K562 (cell line): ENCODE measurements around the gene ZEB2. TPM values are rescaled to one million over a fixed set of nuclear protein-coding genes. Genes with fewer than 3 reads are reported as not detected.
A peak's percentile ranks its signal among the peaks of the same experiment; 100 is the strongest.

Experiments
- ATAC-seq: fragments of 200-7000 bp; cut with Tn5 transposase; 3 replicates; pipeline ENCODE4 v1.9.1; 2020; ENCODE audit warnings: moderate library complexity
- BruUV-seq: library from RNA; stranded (reverse); fragments of 400-500 nt; replicated peaks from 2 replicates; lab custom pipeline; 2021; lab: Mats Ljungman, UMichigan
- CTCF ChIA-PET: fragments of 300-600 bp; formaldehyde crosslinking; extraction: SDS; loops from one replicate; lab custom pipeline; 2021; ENCODE audit warnings: low intra/inter-chr PET ratio; lab: Yijun Ruan, JAX
- POLR2A ChIA-PET: fragments of 300-600, 350-650 bp; sonication (Branson Sonifier 250); formaldehyde crosslinking; extraction: SDS; loops from one replicate; lab custom pipeline; 2021; ENCODE audit warnings: antibody characterized with exemption, inconsistent platforms; lab: Yijun Ruan, JAX
- DNase-seq, 4 experiments: peaks; one replicate each; pipeline versions ENCODE4 v3.0.0 to v3.0.0-alpha.2; 2011 to 2018; ENCODE audit warnings: low spot score in 3 of 4, mixed read lengths in 3 of 4; ENCODE audit errors: extremely low read depth in 1 of 4
- FAIRE-seq: peaks from 2 replicates; lab custom pipeline; 2011; peaks lifted over from hg19 to GRCh38; lab: Jason Lieb, UNC
- H2AFZ ChIP-seq: 2 replicates; pipeline ENCODE4 v1.6.0; 2011; ENCODE audit warnings: low read depth, low read length, control low read depth, inconsistent platforms
- H3K27ac ChIP-seq: fragments of 200-600 bp; 3 replicates; pipeline ENCODE4 v1.8.0; 2011; ENCODE audit warnings: low read depth, mild to moderate bottlenecking, control low read depth, inconsistent platforms, low read length, moderate library complexity, mixed read lengths; ENCODE audit errors: extremely low read depth
- H3K27me3 ChIP-seq, 2 experiments: fragments of 300-600 bp in 1 of 2; 2 replicates in 1 of 2; 3 replicates in 1 of 2; pipeline versions ENCODE4 v1.6.0 to v1.8.0; 2011; ENCODE audit warnings: inconsistent platforms in 2 of 2, low read length in 2 of 2, mild to moderate bottlenecking in 1 of 2, mixed read lengths in 1 of 2, moderate library complexity in 1 of 2; ENCODE audit not compliant: control insufficient read depth in 2 of 2, insufficient read depth in 2 of 2
- H3K36me3 ChIP-seq: fragments of 300-600 bp; 3 replicates; pipeline ENCODE4 v1.8.0; 2011; ENCODE audit warnings: mild to moderate bottlenecking, low read length, inconsistent platforms; ENCODE audit not compliant: control insufficient read depth, insufficient read depth
- H3K4me1 ChIP-seq, 2 experiments: fragments of 200-600 bp in 1 of 2; replicated peaks in 1 of 2; 2 replicates in 1 of 2; 3 replicates in 1 of 2; pipeline versions ENCODE4 v1.5.1 to v1.8.0; 2011; ENCODE audit warnings: inconsistent platforms in 2 of 2, low read length in 2 of 2, mild to moderate bottlenecking in 1 of 2, mixed read lengths in 1 of 2, moderate library complexity in 1 of 2; ENCODE audit not compliant: control insufficient read depth in 2 of 2, insufficient read depth in 2 of 2
- H3K4me2 ChIP-seq: 2 replicates; pipeline ENCODE4 v1.6.1; 2011; ENCODE audit warnings: low read length, control low read depth, inconsistent platforms, mixed read lengths; ENCODE audit not compliant: insufficient read depth
- H3K4me3 ChIP-seq: fragments of 200-600 bp; sonication (generic), shearing (Covaris generic); 2 replicates; pipeline ENCODE4 v1.5.1; 2016; ENCODE audit warnings: control low read depth, inconsistent platforms
- H3K79me2 ChIP-seq: fragments of 200-600 bp; 3 replicates; pipeline ENCODE4 v1.8.0; 2011; ENCODE audit warnings: low read length, inconsistent platforms; ENCODE audit not compliant: control insufficient read depth, insufficient read depth
- H3K9ac ChIP-seq, 2 experiments: 2 replicates each; pipeline versions ENCODE4 v1.6.0 to v1.6.1; 2011; ENCODE audit warnings: low read depth in 2 of 2, low read length in 2 of 2, control low read depth in 1 of 2, inconsistent platforms in 1 of 2, mild to moderate bottlenecking in 1 of 2, mixed read lengths in 1 of 2; ENCODE audit not compliant: insufficient read depth in 1 of 2
- H3K9me1 ChIP-seq: one replicate; pipeline ENCODE4 v1.6.0; 2011; ENCODE audit warnings: inconsistent platforms, mild to moderate bottlenecking, low read length, moderate library complexity; ENCODE audit not compliant: control insufficient read depth, insufficient read depth
- H3K9me3 ChIP-seq: replicated peaks from 2 replicates; pipeline ENCODE4 v1.5.1; 2011; ENCODE audit warnings: low read depth, low read length, inconsistent platforms; ENCODE audit not compliant: control insufficient read depth, insufficient read depth
- H4K20me1 ChIP-seq: replicated peaks from 2 replicates; pipeline ENCODE4 v1.6.1; 2011; ENCODE audit warnings: low read length, inconsistent platforms, mixed read lengths; ENCODE audit not compliant: control insufficient read depth, insufficient read depth
- BRCA1 ChIP-seq, 2 experiments: fragments of 450-650 bp in 1 of 2; sonication (generic) in 1 of 2; formaldehyde crosslinking in 1 of 2; IDR thresholded peaks; 2 replicates each; pipeline versions ENCODE4 v1.5.0 to v1.6.1; 2017 to 2020; ENCODE audit warnings: mild to moderate bottlenecking in 1 of 2, missing genetic modification reagents in 1 of 2
- CSDE1 ChIP-seq, 2 experiments: fragments of 450-650 bp; IDR thresholded peaks; 2 replicates each; pipeline ENCODE4 v1.6.1; 2016; ENCODE audit warnings: mild to moderate bottlenecking in 1 of 2
- FOXM1 ChIP-seq, 2 experiments: fragments of 450-650 bp in 1 of 2; sonication (generic) in 1 of 2; formaldehyde crosslinking in 1 of 2; IDR thresholded peaks; 2 replicates each; pipeline versions ENCODE4 v1.6.1 to v1.9.0; 2017 to 2022; ENCODE audit warnings: low read depth in 2 of 2, mild to moderate bottlenecking in 2 of 2, missing genetic modification reagents in 1 of 2, moderate library complexity in 1 of 2
- HMGXB4 ChIP-seq: sonication (generic); formaldehyde crosslinking; IDR thresholded peaks from 2 replicates; pipeline ENCODE4 v1.8.1; 2023; ENCODE audit warnings: mild to moderate bottlenecking, missing genetic modification reagents
- HNRNPK ChIP-seq: fragments of 200-400 bp; formaldehyde crosslinking; IDR thresholded peaks from one replicate; pipeline ENCODE4 v1.6.1; 2018; ENCODE audit warnings: mild to moderate bottlenecking, low read depth, low read length; ENCODE audit not compliant: poor library complexity, severe bottlenecking
- MCM3 ChIP-seq: fragments of 450-650 bp; IDR thresholded peaks from 2 replicates; pipeline ENCODE4 v1.6.1; 2016
- RBBP5 ChIP-seq: fragments of 200-600 bp; sonication (generic); IDR thresholded peaks from 2 replicates; pipeline ENCODE4 v1.6.1; 2012; ENCODE audit warnings: borderline replicate concordance, mild to moderate bottlenecking, low read length, control low read depth, inconsistent platforms; ENCODE audit not compliant: insufficient read depth, poor library complexity, severe bottlenecking
- SMARCB1 ChIP-seq: IDR thresholded peaks from 2 replicates; pipeline ENCODE4 v1.6.1; 2011; ENCODE audit warnings: improper control_type of control experiment, low read depth; ENCODE audit not compliant: insufficient read length
- SRSF3 ChIP-seq: fragments of 200-400 bp; formaldehyde crosslinking; IDR thresholded peaks from 2 replicates; pipeline ENCODE4 v1.6.1; 2016; ENCODE audit warnings: mild to moderate bottlenecking, low read length, moderate library complexity; ENCODE audit not compliant: insufficient read depth
- TEAD2 ChIP-seq: fragments of 450-650 bp; IDR thresholded peaks from 2 replicates; pipeline ENCODE4 v1.6.1; 2016; ENCODE audit warnings: missing genetic modification characterization, control low read depth, missing compliant biosample characterization
- ZBTB1 ChIP-seq: sonication (generic); formaldehyde crosslinking; IDR thresholded peaks from 2 replicates; pipeline ENCODE4 v1.8.1; 2023; ENCODE audit warnings: missing genetic modification reagents, low read depth, mild to moderate bottlenecking, borderline replicate concordance
- ZNF263 ChIP-seq: sonication (generic); formaldehyde crosslinking; IDR thresholded peaks from 2 replicates; pipeline ENCODE4 v1.8.0; 2022; ENCODE audit warnings: mild to moderate bottlenecking, missing genetic modification reagents, borderline replicate concordance
- WGBS: fragments of 100-300 bp; shearing (Covaris generic); methylation state at CpG from one replicate; pipeline ENCODE4 v1.1.6; 2016; ENCODE audit warnings: low coverage, mixed read lengths; ENCODE audit not compliant: insufficient coverage; ENCODE audit errors: missing lambda C conversion rate; 5-methylcytosine and 5-hydroxymethylcytosine counted together
- in situ Hi-C: fragments of 300-500 bp; cut with MboI; formaldehyde crosslinking; loops from 4 replicates; pipeline ENCODE4 v1.15.0; 2018; ENCODE audit warnings: inconsistent platforms, mixed read lengths
- intact Hi-C: fragments of 100-400 bp; cut with micrococcal nuclease; formaldehyde crosslinking; loops from 2 replicates; pipeline ENCODE4 v1.14.2; 2022
- polyA plus RNA-seq, 8 experiments: library from polyadenylated mRNA; depleted of rRNA in 4 of 8; stranded (reverse) in 5 of 8; unstranded in 3 of 8; fragments of >200 nt; fragmentation: Nextera tagmentation in 2 of 8; fragmentation: Illumina TruSeq in 1 of 8; extraction: Ambion mirVana in 2 of 8; extraction: Trizol in 1 of 8; gene quantifications; 2 replicates each; pipeline versions ENCODE4 v1.2.1 to v1.2.3, GENCODE V29; 2011 to 2014; ENCODE audit warnings: inconsistent platforms in 1 of 8, missing spikeins in 1 of 8
- total RNA-seq, 7 experiments: library from RNA; depleted of rRNA in 6 of 7; stranded (reverse); fragments of >200 nt in 6 of 7; fragmentation: Illumina TruSeq in 2 of 7; extraction: Trizol in 2 of 7; gene quantifications; 2 replicates each; pipeline versions ENCODE4 v1.2.1 to v1.2.3, GENCODE V29; 2011 to 2021; ENCODE audit warnings: low replicate concordance in 1 of 7
- TF ChIP-seq, protein P1 (sequence below), 3 experiments: fragments of 200-800 bp in 1 of 3; sonication (Bioruptor generic) in 1 of 3; sonication (generic) in 1 of 3; formaldehyde crosslinking in 1 of 3; IDR thresholded peaks; 2 replicates each; pipeline versions ENCODE4 v1.6.1 to v1.8.0; 2016 to 2022; ENCODE audit warnings: mild to moderate bottlenecking in 2 of 3, missing compliant biosample characterization in 2 of 3, missing genetic modification characterization in 2 of 3, missing genetic modification reagents in 1 of 3
- TF ChIP-seq, protein P2 (sequence below): sonication (generic); formaldehyde crosslinking; IDR thresholded peaks from 2 replicates; pipeline ENCODE4 v1.8.0; 2022; ENCODE audit warnings: mild to moderate bottlenecking, missing genetic modification reagents
- TF ChIP-seq, protein P3 (sequence below): sonication (generic); formaldehyde crosslinking; IDR thresholded peaks from 2 replicates; pipeline ENCODE4 v1.5.0; 2020; ENCODE audit warnings: missing genetic modification reagents

ZEB2 gene
- total and polyA plus RNA-seq, 9 of the 15 experiments (the other 6 are each of a cell fraction or from before 2014, with no cell fraction given), result 15.1 to 113 (median 72.3) TPM

GRCh38 chr2:144516981-144517865 is 2.7 kb downstream of the ZEB2 start:
- peaks cover 40% of the 10 kb centered on the region for H3K36me3 ChIP-seq
- in situ Hi-C loops, result no loop called here
- H4K20me1 ChIP-seq, result peaks cover 13% of the 10 kb centered on the region
- BruUV-seq, result no TSS peak
- DNase-seq (peak; percentile 50 to 76 (median 57)), ATAC-seq (peak; percentile 15), FAIRE-seq (peak; percentile 67)
- H3K27me3 ChIP-seq, result no peaks in the 10 kb centered on the region
- no peaks in the 10 kb centered on the region for H3K9me3 ChIP-seq
- peak overlapping the region; percentile 92 for H3K4me2 ChIP-seq
- ChIA-PET CTCF (interaction anchor here (0.6 kb wide), 1 partner anchor 380 kb away, joined by 3 read pairs; no protein-coding TSS in a partner anchor), POLR2A (no interaction called here)
- whole genome bisulfite sequencing, result under 1% methylated on average over 31 of the region's 83 CpGs
- H3K27ac ChIP-seq, result peak overlapping the region; percentile 95
- peak overlapping the region; percentile 96 to 97 for H3K9ac ChIP-seq
- H2AFZ ChIP-seq, result no peak overlapping the region
- H3K79me2 ChIP-seq, result peaks cover 82% of the 10 kb centered on the region
- intact Hi-C loops, result no loop called here
- peak overlapping the region; percentile 91 for H3K4me3 ChIP-seq
- H3K9me1 ChIP-seq, result no peaks in the 10 kb centered on the region
- peaks cover 18 to 38% of the 10 kb centered on the region in 2 experiments for H3K4me1 ChIP-seq
- TF ChIP-seq, protein P1, sequence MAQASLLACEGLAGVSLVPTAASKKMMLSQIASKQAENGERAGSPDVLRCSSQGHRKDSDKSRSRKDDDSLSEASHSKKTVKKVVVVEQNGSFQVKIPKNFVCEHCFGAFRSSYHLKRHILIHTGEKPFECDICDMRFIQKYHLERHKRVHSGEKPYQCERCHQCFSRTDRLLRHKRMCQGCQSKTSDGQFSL (CRISPR knock-in tag; IDR thresholded peaks at IDR 0.05), result no peak
- TF ChIP-seq, protein P1 (tag; IDR thresholded peaks at IDR 0.05), result 0 out of 4 replicates have a peak, but pooled peaks of 1 of the 2 experiments have one; percentile 36
- TF ChIP-seq ZNF263 (CRISPR knock-in tag) (no peak), HNRNPK (no peak), MCM3 (no peak), ZBTB1 (CRISPR knock-in tag) (0 out of 2 replicates have a peak, but pooled peaks have one; percentile 8), FOXM1 (IDR thresholded peaks at IDR 0.05; ENCODE audit: low read depth) (no peak), FOXM1 (CRISPR knock-in tag; IDR thresholded peaks at IDR 0.05; ENCODE audit: low read depth) (no peak), BRCA1 (IDR thresholded peaks at IDR 0.05) (no peak), BRCA1 (CRISPR knock-in tag; IDR thresholded peaks at IDR 0.05) (no peak), HMGXB4 (CRISPR knock-in tag) (no peak), TEAD2 (tag) (no peak), CSDE1 (IDR thresholded peaks at IDR 0.05) (no peak), SRSF3 (no peak; the same call in 1 of the 2 replicates), RBBP5 (peak; percentile 70), SMARCB1 (no peak)
- TF ChIP-seq, protein P2, sequence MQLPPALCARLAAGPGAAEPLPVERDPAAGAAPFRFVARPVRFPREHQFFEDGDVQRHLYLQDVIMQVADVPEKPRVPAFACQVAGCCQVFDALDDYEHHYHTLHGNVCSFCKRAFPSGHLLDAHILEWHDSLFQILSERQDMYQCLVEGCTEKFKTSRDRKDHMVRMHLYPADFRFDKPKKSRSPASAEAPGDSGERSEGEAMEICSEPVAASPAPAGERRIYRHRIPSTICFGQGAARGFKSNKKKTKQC (CRISPR knock-in tag), result no peak
- TF ChIP-seq, protein P3, sequence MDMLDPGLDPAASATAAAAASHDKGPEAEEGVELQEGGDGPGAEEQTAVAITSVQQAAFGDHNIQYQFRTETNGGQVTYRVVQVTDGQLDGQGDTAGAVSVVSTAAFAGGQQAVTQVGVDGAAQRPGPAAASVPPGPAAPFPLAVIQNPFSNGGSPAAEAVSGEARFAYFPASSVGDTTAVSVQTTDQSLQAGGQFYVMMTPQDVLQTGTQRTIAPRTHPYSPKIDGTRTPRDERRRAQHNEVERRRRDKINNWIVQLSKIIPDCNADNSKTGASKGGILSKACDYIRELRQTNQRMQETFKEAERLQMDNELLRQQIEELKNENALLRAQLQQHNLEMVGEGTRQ (CRISPR knock-in tag), result no peak
